NCI-H2081 (cell line): ENCODE measurements around the gene UBE3C.
"Not testable (repeated sequence)": the region's sequence is repeated elsewhere in the genome, so short reads cannot be mapped to it uniquely, and the experiment has no call there.

Experiments
- DNase-seq, 2 experiments: peaks; one replicate each; lab custom pipeline; 2025; lab: John Stamatoyannopoulos, UW

UBE3C gene

DNA sequence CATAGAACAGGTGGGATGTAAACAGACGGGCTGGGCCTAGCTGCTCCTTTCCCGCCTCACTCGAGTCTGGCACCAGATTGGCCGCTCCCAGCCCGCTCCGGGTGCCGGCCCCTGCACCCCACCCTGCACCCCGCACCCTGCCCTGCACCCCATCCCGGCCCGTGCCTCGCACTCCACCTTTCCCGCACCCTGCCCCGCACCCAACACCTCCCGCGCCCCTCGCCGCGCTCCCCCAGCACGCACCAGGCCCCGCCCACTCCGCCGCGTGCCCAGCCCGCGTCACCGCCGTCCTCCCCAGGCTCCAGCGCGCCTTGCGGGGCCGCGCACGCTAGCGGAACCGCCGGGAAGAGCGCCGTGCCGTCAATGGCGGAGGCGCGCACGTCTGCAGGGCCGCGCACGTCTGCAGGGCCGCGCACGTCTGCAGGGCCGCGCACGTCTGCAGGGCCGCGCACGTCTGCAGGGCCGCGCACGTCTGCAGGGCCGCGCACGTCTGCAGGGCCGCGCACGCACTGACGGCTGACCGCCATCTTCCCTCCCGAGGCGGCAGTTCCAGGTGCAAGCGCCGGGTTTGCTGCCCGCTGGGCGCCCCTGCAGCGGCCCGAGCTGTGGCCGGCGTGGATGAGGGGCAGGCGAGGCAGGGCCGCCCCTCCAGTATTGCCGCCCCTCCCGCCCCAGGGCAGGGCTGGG is at the start of gene UBE3C:
Gene UBE3C, plus strand, starts transcription at position 503 of the 687 bp plus-strand sequence. CDS start 347 bp downstream, outside the sequence.
- peak; percentile 90 to 94 for DNase-seq

DNA sequence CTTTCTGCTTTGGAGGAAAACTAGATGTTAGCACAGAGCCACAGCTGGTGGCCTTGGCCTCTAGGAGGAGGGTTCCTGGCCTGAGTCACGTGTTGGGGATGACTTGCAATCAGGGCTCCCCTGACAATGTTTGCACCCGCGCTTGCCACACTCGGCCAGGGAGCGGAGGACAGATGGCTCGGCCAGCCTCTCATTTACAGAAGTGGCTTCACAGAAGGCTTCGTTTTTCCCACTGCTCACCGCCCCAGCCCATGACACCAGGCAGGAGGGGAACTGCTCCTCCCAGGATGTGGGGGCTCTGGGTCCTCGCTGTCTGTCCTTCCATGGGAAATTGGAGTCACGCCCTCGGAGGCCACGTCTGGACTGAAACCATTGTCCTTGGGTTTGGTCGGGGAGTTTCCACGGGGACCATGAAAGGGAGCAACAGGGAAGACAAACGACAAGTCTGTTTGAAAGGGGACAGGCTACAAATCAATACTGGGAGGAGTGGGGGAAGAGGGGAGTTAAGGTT is 49.6 kb upstream of the UBE3C start:
- no peak for DNase-seq

DNA sequence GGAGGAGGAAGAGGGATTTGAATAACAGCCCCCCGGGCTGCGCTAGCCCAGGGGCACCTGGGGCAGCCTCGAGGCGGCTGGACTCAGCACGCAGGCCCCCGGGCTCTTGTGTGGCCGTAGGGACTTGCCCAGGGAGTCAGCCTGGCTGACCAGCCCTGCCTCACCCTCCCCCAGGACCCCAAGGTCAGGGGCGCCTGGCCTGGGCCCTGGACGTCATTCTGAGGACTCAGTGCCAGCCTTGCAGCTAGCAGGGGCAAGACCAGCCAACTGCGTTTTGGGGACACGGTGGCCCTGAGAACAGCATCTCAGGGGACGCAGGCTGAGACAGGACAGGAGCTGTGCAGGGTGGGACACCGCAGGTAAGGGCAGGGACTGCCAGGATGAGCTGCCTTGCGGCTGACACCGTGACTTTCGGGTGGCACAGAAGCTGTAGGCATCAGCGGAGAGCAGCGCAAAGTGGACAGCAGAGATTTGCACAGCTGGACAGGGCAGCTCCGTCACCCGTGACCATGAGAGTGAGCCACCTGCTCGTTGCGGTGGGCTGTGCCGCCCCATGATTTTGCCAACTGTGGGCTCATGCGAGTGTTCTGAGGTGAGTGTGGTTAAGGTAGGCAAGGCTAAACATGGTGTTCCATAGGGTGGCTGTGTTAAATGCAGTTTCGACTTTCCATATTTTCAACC is 48.1 kb upstream of the UBE3C start:
- no peak for DNase-seq

DNA sequence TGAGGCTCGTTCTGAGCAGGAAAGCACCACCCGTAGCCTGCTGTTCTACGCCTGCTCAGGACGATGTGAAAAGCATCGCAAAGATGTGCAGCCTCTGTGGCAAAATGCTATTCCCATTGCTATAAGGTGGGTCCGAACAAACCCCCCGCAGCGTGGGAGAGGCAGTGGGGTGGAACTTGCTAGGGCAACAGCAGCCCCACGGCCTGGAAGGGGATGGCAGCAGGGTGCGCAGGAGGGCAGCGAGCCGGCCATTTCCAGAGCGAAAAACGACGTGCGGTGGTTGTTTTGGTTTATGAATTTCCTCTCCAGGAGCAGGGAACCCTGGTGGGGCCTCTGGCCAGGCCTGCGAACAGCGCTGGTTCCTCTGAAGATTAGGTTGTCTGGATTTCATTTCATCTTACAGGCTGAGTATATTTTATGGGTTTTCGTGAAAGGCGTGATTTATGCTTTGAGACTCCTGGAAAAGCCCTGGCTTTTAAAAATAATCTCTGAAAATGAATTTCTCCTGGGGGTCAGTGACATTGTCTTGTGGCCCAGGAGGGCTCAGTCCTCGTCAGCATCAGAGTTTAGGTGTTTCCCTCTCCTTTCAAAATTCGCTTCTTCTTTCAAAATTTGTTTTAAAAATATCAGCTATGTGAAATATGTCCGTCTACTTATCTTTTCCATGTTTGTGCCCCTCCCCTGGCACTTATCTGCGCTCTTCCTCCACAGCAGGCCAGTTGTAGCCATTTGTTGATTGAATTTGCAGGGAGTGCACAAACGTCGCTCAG is 42.3 kb upstream of the UBE3C start:
- DNase-seq: no peak

DNA sequence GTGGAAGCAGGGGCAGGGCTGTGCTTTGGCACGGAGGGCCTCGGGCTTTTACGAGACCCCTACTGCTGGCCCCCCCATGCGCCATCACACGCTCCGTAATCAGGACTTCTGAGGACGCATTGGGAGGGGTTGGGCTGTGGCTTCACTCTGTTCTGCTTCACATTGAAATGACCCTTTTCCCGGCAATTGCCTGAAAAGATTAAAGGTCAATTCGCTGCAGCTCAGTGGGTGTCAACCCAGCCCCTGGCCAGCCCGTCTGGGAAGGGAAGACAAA is 41.7 kb upstream of the UBE3C start:
- DNase-seq: no peak

DNA sequence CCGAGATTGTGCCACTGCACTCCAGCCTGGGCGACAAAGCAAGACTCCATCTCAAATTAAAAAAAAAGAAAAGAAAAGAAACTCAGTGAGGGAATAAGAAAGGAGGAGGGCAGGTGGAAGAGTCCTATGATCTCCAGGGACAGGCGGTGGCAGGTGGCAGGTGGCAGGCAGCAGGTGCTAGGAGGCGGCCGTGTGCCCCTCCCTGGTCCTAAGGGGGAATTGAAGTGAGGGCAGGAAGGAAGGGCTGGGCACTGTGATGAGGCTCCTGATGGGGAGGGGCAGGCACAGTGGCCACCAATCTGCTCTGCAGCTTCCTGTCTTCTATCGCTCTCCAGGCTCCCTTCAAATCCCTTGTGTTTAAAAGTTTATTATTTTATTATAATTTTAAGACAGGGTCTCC is 41.2 kb upstream of the UBE3C start:
- peak; percentile 47 to 67 for DNase-seq

DNA sequence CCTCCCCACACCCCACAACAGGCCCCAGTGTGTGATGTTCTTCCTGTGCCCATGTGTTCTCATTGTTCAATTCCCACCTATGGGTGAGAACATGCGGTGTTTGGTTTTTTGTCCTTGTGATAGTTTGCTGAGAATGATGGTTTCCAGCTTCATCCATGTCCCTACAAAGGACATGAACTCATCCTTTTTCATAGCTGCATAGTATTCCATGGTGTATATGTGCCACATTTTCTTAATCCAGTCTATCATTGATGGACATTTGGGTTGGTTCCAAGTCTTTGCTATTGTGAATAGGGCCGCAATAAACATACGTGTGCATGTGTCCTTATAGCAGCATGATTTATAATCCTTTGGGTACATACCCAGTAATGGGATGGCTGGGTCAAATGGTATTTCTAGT is 38.7 kb upstream of the UBE3C start:
- not testable (repeated sequence) for DNase-seq

DNA sequence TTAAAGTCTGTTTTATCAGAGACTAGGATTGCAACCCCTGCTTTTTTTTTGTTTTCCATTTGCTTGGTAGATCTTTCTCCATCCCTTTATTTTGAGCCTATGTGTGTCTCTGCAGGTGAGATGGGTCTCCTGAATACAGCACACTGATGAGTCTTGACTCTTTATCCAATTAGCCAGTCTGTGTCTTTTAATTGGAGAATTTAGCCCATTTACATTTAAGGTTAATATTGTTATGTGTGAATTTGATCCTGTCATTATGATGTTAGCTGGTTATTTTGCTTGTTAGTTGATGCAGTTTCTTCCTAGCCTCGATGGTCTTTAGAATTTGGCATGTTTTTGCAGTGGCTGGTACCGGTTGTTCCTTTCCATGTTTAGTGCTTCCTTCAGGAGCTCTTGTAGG is 35.1 kb upstream of the UBE3C start:
- DNase-seq: not testable (repeated sequence)

DNA sequence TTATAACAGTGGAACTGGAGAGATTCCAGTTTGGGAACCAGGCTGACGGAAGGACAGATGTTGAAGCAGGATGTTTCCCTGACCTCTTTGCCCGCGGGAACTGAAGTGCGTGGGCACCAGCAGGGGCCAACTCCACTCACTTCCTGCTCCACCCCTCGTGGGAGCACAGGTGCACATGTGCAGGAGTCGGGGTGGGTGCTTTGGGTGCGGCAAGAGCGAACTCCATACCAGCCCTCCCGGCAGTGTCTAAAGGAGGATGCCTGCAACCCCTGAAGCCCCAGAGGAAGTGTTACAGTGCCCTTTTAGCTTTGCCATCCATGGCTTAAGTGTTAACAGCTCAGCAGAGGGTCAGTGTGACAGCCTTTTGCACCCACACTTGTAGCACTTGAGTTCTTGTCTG is 27.4 kb upstream of the UBE3C start:
- no peak for DNase-seq

DNA sequence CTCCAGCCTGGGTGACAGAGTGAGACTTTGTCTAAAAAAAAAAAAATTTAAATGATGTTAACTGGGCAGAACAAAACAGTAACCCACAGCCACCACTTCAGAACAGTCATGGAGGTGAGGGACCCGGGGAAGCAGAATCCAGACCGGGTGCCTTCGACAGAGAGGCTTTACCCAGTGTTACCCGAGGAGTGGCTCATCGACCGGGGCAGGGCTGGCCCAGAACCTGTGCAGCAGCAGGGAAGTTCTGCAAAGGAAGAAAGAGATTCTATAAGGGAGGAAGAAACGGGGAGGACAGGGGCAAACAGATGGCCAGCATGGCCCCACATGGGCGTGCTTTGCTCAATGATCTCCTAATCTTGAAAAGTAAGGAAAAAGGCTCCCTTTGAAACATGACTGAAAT is 26.0 kb upstream of the UBE3C start:
- no peak for DNase-seq

DNA sequence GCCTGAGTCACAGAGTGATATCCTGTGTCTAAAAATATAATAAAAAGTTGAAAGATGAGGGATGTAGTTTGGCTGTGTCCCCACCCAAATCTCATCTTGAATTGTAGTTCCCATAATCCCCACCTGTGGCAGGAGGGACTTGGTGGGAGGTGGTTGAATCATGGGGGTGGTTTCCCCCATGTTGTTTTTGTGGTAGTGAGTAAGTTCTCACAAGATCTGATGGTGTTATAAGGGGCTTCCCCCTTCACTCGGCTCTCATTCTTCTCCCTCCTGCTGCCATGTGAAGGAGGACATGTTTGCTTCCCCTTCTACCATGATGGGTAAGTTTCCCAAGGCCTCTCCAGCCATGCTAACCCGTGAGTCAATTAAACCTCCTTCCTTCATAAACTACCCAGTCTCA is 25.1 kb upstream of the UBE3C start:
- DNase-seq: no peak

DNA sequence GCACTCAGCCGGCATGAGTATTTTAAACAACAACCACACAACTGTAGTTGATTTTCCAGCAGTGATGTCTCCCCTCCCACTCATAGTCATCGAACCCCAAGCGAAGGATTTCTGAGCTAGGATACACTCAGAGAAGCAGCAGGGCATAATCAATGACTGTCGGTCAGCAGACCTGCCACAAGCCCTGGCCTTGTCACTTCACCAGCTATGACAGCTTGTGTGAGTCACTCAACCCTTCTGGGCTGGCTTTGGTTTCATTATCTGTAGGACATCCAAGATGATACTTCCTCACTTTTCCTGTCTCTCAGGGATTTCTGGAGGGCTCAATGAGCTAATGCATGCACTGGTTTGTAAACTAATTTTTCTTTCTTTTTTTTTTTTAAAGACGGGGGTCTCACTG is 22.0 kb upstream of the UBE3C start:
- DNase-seq: no peak

DNA sequence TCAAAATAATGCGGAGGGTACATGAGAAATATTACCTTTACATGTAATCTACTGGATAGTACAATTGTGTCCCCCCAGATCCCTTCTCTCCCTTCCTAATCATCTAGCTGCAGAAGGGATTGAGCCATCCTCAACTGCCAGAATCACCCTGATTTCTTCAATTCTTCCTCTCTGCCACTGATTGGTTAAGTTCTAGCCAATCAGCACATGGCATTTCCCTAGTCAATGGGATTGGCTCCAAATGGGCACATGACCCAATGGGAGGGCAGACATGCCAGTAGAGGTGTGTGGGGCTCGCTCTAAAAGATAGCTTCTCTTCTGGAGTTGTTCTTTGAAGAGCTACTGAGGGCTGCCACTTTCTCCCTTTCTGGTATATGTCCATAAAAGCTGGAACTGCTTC is 20.9 kb upstream of the UBE3C start:
- DNase-seq: no peak

DNA sequence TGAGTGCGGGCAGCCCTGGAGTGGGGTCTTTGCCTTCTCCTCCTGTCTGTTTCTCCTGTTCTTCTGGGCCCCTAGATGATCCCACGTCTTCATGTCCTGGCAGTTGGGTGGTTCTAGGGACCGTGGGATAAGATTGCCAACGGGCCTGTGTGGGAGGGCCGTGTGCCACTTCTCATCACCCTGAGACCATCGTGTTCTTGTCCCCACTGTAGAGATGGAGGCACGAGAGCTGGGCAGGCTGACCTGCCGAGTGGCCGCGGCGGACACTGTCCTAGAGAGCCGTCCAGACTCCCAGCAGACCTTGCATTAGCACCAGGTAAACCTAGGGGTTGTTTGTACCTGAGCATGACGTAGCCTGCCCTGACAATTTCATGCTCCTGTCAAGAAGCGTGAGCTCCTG is 18.5 kb upstream of the UBE3C start:
- DNase-seq: no peak

DNA sequence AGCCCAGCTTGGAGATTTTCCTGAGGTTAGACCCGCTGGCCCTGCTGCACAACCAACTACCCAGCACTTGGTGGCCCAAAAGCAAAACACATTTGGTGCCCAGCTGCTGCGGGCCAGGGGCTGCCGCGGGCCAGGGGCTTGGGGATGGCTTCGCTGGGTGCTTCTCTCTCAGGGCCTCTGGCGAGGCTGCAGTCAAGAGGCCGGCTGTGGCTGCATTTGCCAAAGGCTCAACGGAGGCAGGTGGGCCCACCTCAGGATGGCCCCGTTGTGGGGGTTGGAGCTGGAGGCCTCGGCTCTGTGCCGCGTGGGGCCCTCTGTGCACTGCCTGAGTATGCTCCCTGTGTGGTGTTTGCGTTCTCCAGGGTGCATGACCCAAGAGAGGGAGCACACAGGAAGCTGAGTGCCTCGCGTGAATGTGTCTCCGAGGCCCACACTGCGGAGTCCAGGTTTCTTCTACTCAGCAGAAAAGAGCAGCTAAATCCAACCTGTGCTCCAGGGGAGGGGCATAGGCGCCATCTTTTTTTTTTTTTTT is 17.5 kb upstream of the UBE3C start:
- DNase-seq: no peak

DNA sequence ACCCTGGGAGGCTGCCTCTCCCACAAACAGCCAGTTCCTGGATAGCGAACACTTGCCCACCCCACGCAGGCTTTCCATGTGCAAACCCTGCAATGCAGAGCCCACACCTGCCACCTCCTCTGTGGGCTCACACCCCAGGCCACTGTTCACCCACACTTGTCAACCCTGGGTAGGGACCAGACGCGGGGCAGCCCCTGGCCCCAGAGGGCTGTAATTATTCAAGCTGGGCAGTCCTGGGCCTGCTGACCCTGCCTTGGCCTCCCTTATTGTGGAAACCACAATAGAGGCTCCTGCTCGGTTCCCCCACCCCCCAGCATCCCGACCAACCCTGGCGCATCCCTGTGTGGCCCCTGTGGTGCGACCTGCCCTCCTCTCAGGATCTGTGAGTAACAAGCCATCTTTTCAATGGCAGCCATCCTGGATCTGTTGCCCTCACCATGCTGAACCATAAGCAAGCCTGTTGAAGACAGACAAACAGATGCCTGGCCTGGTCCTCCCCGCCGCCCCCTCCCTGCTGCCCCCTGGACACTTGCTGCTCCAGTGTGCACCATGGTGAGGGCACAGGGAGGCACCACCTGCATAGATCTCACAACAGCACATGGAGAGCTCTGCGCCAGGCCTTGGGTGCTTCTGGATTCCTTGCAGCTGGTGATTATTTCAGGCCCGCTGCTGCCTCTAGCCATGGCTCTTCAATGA is 15.8 kb upstream of the UBE3C start:
- DNase-seq: no peak

DNA sequence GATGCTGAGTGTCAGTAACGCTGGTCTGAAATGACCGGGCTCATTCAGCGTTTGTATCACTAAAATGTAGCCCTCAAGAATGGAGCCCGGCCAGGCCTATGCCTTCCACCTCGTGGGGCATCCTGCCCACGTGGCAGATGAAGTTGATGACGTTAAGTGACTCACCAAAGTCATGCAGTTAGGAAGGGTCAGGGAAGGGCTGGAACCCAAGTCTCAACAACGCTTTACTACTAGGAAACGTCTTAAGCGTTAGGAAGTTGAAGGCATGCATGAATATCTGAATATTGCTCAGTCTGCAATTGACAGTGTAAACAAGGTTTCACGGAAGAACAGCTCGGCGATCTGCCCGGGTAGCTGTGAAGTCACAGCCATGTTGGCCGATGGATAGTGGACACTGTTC is 14.0 kb upstream of the UBE3C start:
- no peak for DNase-seq

DNA sequence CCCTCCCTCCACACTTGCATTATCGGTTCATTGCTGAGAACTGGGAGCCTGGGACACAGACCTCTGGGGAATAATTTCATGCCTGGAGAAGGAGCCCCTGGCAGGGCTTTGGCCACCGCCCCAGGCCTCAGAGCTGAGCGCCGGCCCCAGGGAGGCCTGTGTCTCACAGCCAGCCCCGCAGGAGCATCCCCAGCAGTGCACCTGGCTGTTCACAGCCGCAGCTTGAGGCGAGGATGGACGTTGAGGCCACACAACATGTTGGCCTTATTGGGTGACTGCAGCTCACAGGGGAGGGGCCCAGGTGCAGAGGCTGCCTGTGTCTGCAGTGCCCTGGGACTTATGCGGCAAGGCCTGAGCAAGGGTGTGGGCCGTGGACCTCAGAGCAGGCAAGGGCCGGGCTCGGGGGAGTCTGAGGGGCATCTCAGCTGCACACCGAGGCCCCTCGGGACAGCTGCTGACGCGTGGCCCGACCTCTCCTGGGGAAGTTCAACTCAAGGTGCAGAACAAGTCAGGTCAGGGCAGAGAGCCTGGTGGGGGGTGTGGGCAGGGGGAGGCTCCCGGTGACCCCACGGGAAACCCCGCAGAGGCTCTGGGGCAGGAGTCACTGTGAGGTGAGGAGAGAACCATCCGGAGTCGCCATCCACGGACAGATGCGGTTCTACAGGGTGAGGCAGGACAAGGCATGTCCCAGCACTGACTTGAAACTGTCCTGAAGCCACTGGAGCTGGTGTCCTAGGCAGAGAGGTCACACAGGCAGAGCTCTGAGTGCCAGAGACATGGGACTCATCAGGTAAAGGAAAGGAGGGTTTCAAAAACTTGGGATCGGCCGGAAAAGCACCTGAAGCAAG is 13.1 kb upstream of the UBE3C start:
- DNase-seq: no peak

DNA sequence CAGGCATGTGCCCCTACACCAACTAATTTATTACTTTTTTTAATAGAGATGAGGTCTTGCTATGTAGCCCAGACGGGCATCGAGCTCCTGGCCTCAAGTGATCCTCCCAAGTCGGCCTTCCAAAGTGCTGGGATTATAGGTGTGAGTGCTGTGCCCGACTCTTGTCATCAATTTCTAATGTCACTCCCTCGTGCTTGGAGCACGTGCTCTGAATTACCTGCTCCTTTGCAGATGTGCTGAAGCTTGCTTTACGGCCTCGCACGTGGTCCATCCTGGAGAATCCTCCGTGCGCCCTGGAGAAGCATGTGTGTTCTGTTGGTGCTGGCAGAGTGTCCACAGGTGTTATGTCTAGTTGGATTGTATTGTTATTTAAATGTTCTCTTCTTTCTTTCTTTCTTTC is 11.8 kb upstream of the UBE3C start:
- DNase-seq: no peak

DNA sequence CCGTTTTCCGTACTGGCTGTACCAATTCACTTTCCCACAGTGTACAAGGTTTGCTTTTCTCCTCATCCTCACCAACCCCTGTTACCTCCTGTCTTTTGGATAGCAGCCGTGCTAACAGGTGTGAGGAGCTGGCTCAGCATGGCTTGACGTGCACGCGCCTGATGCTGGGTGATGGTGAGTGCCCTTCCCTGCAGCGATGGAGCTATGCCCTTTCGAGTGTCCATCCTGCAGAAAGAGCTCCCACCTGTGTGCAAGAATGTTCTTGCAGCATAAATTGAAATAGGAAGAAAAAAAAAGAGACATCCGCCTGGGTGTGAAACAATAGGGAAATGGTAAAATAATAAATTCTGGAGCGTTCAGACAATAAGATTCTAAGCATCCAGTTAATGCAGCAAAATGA is 9.5 kb upstream of the UBE3C start:
- DNase-seq: no peak

DNA sequence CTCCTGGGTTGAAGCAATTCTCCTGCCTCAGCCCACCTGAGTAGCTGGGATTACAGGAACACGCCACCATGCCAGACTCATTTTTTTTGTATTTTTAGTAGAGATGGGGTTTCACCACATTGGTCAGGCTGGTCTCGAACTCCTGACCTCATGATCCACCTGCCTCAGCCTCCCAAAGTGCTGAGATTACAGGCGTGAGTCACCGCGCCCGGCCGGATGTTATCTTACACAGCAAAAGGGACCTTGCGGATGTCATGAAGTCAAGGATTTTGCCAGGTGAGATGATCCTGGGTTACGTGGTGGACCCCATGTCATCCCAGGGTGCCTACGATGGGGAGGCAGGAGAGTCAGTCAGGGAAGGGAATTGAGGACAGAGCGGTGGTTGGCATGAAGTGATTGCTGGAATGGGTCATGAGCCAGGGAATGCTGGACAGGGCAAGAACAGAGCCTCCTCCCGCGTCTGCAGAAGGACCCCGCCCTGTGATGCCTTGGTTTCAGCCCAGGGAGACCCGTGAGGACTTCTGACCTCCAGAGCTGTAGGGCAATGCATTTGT is 8.7 kb upstream of the UBE3C start:
- no peak for DNase-seq
